ENCODE results near the gene TSKU.

Gene TSKU

GRCh38 chr11:76835036-76835435 is 51.9 kb downstream of the TSKU start:
- no peaks in the 10 kb centered on the region for H3K36me3 ChIP-seq (ENCODE audit: insufficient read depth, low read length)
- H3K9me3 ChIP-seq (ENCODE audit: control insufficient read depth, insufficient read depth, low read length), result no peaks in the 10 kb centered on the region
- H3K9ac ChIP-seq (ENCODE audit: low read depth, low read length), result no peak overlapping the region
- no peaks in the 10 kb centered on the region; the same call in 1 of the 2 replicates for H3K4me1 ChIP-seq (ENCODE audit: insufficient read depth, low read length)

GRCh38 chr11:76835928-76836612 is 52.9 kb downstream of the TSKU start:
- no peaks in the 10 kb centered on the region for H3K9me3 ChIP-seq (ENCODE audit: control insufficient read depth, insufficient read depth, low read length)
- H3K36me3 ChIP-seq (ENCODE audit: insufficient read depth, low read length), result no peaks in the 10 kb centered on the region

GRCh38 chr11:76836613-76837291 is 53.6 kb downstream of the TSKU start:
- no peaks in the 10 kb centered on the region; the same call in 1 of the 2 replicates for H3K4me1 ChIP-seq (ENCODE audit: insufficient read depth, low read length)
- H3K9ac ChIP-seq (ENCODE audit: low read depth, low read length), result no peak overlapping the region
- no peaks in the 10 kb centered on the region for H3K36me3 ChIP-seq (ENCODE audit: insufficient read depth, low read length)

More at GRCh38 chr11:76835928-76836612, 52.9 kb downstream of the TSKU start:
- no peak overlapping the region for H3K9ac ChIP-seq (ENCODE audit: low read depth, low read length)
- no peaks in the 10 kb centered on the region; the same call in 1 of the 2 replicates for H3K4me1 ChIP-seq (ENCODE audit: insufficient read depth, low read length)

GRCh38 chr11:76837696-76838677 is 54.8 kb downstream of the TSKU start:
- Histone ChIP-seq H3K9ac (ENCODE audit: low read depth, low read length) (no peak overlapping the region), H3K9me3 (ENCODE audit: control insufficient read depth, insufficient read depth, low read length) (no peaks in the 10 kb centered on the region), H3K4me1 (ENCODE audit: insufficient read depth, low read length) (no peaks in the 10 kb centered on the region; the same call in 1 of the 2 replicates), H3K36me3 (ENCODE audit: insufficient read depth, low read length) (no peaks in the 10 kb centered on the region)

More at GRCh38 chr11:76836613-76837291, 53.6 kb downstream of the TSKU start:
- H3K9me3 ChIP-seq (ENCODE audit: control insufficient read depth, insufficient read depth, low read length), result no peaks in the 10 kb centered on the region

GRCh38 chr11:76838678-76839068 is 55.5 kb downstream of the TSKU start:
- no peaks in the 10 kb centered on the region; the same call in 1 of the 2 replicates for H3K4me1 ChIP-seq (ENCODE audit: insufficient read depth, low read length)

GRCh38 chr11:76839311-76839710 is 56.2 kb downstream of the TSKU start:
- H3K9me3 ChIP-seq (ENCODE audit: control insufficient read depth, insufficient read depth, low read length), result no peaks in the 10 kb centered on the region
- no peaks in the 10 kb centered on the region for H3K36me3 ChIP-seq (ENCODE audit: insufficient read depth, low read length)
- H3K9ac ChIP-seq (ENCODE audit: low read depth, low read length), result no peak overlapping the region
- H3K4me1 ChIP-seq (ENCODE audit: insufficient read depth, low read length), result no peaks in the 10 kb centered on the region; the same call in 1 of the 2 replicates

More at GRCh38 chr11:76838678-76839068, 55.5 kb downstream of the TSKU start:
- Histone ChIP-seq H3K9ac (ENCODE audit: low read depth, low read length) (no peak overlapping the region), H3K36me3 (ENCODE audit: insufficient read depth, low read length) (no peaks in the 10 kb centered on the region), H3K9me3 (ENCODE audit: control insufficient read depth, insufficient read depth, low read length) (no peaks in the 10 kb centered on the region)

GRCh38 chr11:76841923-76842452 is 58.8 kb downstream of the TSKU start:
- no peaks in the 10 kb centered on the region for H3K9me3 ChIP-seq (ENCODE audit: control insufficient read depth, insufficient read depth, low read length)
- H3K36me3 ChIP-seq (ENCODE audit: insufficient read depth, low read length), result no peaks in the 10 kb centered on the region
- no peak overlapping the region for H3K9ac ChIP-seq (ENCODE audit: low read depth, low read length)
- no peaks in the 10 kb centered on the region; the same call in 1 of the 2 replicates for H3K4me1 ChIP-seq (ENCODE audit: insufficient read depth, low read length)

GRCh38 chr11:76843907-76844306 is 60.8 kb downstream of the TSKU start:
- no peaks in the 10 kb centered on the region; the same call in 1 of the 2 replicates for H3K4me1 ChIP-seq (ENCODE audit: insufficient read depth, low read length)
- H3K9me3 ChIP-seq (ENCODE audit: control insufficient read depth, insufficient read depth, low read length), result no peaks in the 10 kb centered on the region
- no peaks in the 10 kb centered on the region for H3K36me3 ChIP-seq (ENCODE audit: insufficient read depth, low read length)
- H3K9ac ChIP-seq (ENCODE audit: low read depth, low read length), result no peak overlapping the region

- Histone ChIP-seq H3K4me1 (ENCODE audit: insufficient read depth, low read length) (no peaks in the 10 kb centered on the region), H3K36me3 (ENCODE audit: insufficient read depth, low read length) (no peaks in the 10 kb centered on the region), H3K9ac (ENCODE audit: low read depth, low read length) (no peak overlapping the region), H3K9me3 (ENCODE audit: control insufficient read depth, insufficient read depth, low read length) (no peaks in the 10 kb centered on the region)
Observed at GRCh38 chr11:76844511-76844910, 61.4 kb downstream of the TSKU start.

GRCh38 chr11:76845069-76845468 is 61.9 kb downstream of the TSKU start:
- no peaks in the 10 kb centered on the region for H3K4me1 ChIP-seq (ENCODE audit: insufficient read depth, low read length)
- H3K9ac ChIP-seq (ENCODE audit: low read depth, low read length), result no peak overlapping the region

GRCh38 chr11:76846441-76846840 is 63.3 kb downstream of the TSKU start:
- Histone ChIP-seq H3K4me1 (ENCODE audit: insufficient read depth, low read length) (no peaks in the 10 kb centered on the region), H3K36me3 (ENCODE audit: insufficient read depth, low read length) (no peaks in the 10 kb centered on the region), H3K9me3 (ENCODE audit: control insufficient read depth, insufficient read depth, low read length) (no peaks in the 10 kb centered on the region), H3K9ac (ENCODE audit: low read depth, low read length) (no peak overlapping the region)

More at GRCh38 chr11:76845069-76845468, 61.9 kb downstream of the TSKU start:
- Histone ChIP-seq H3K36me3 (ENCODE audit: insufficient read depth, low read length) (no peaks in the 10 kb centered on the region), H3K9me3 (ENCODE audit: control insufficient read depth, insufficient read depth, low read length) (no peaks in the 10 kb centered on the region)

Measured in ES-I3 (cell line).